Subcutaneous adipose tissue (tissue), 4 donors: Measurements from ENCODE around the gene FANCB. TPM values are rescaled to one million over a fixed set of nuclear protein-coding genes. Genes with fewer than 3 reads are reported as not detected.

Experiments used
- CTCF ChIP-seq: fragments of 450-650 bp; IDR thresholded peaks from one replicate; pipeline ENCODE4 v1.5.1; 2016; ENCODE audit warnings: low read depth, mild to moderate bottlenecking, control low read depth, antibody characterized with exemption, moderate library complexity
- total RNA-seq, 4 donors: library from RNA; depleted of rRNA; stranded (reverse); fragments of >200 nt; gene quantifications; one replicate each; pipeline ENCODE4 v1.1.0, GENCODE V29; 2016

The FANCB gene
- total RNA-seq, 4 donors from 2014 or later: 0.88 to 3.3 (median 1.2) TPM

- no peak for TF ChIP-seq CTCF
These were observed 53.1 kb downstream of the FANCB start for GRCh38 chrX:14819769-14820168.

- no peak for TF ChIP-seq CTCF
These were observed 55.3 kb downstream of the FANCB start for GRCh38 chrX:14817571-14817970.

- TF ChIP-seq CTCF: no peak
These were observed 69.7 kb downstream of the FANCB start for GRCh38 chrX:14802943-14803710.

GRCh38 chrX:14801136-14801535 lies 71.7 kb downstream of the FANCB start:
- TF ChIP-seq CTCF: no peak

- no peak for TF ChIP-seq CTCF
These were observed 74.0 kb downstream of the FANCB start for GRCh38 chrX:14798805-14799397.

Other genes starting within 250 kb of the FANCB start
- gene MOSPD2, start 352 bp upstream of the FANCB start, total RNA-seq: 10 to 100 TPM; 27.7 to 38.1 (median 35.7) TPM